Sigmoid colon (tissue), 7 donors: ENCODE results near the gene GRIK4. TPM values are rescaled to one million over a fixed set of nuclear protein-coding genes. Genes with fewer than 3 reads are reported as not detected.

ENCODE experiments used
- DNase-seq: peaks from one replicate; pipeline ENCODE4 v3.0.0-alpha.2; 2019
- H3K27ac ChIP-seq, 4 donors: fragments of 200-600 bp; sonication (generic); one replicate each; pipeline ENCODE4 v1.5.1; 2016 to 2019; ENCODE audit warnings: mild to moderate bottlenecking in 1 of 4
- H3K27me3 ChIP-seq, 3 donors: fragments of 200-600 bp; sonication (generic); one replicate each; pipeline ENCODE4 v1.5.1; 2019; ENCODE audit warnings: mild to moderate bottlenecking in 1 of 3
- H3K36me3 ChIP-seq, 4 donors: fragments of 200-600 bp; sonication (generic); one replicate each; pipeline ENCODE4 v1.5.1; 2016 to 2019
- H3K4me1 ChIP-seq, 4 donors: fragments of 200-600 bp; sonication (generic); one replicate each; pipeline ENCODE4 v1.5.1; 2017 to 2019
- H3K4me3 ChIP-seq, 4 donors: fragments of 200-600 bp; sonication (generic); one replicate each; pipeline ENCODE4 v1.5.1; 2017 to 2019; ENCODE audit warnings: mild to moderate bottlenecking in 2 of 4, moderate library complexity in 1 of 4
- H3K9me3 ChIP-seq, 4 donors: fragments of 200-600 bp in 3 of 4; sonication (generic) in 3 of 4; one replicate each; pipeline versions ENCODE4 v1.5.1 to v1.6.1; 2013 to 2019
- EP300 ChIP-seq, 4 donors: sonication (generic); formaldehyde crosslinking; IDR thresholded peaks; one replicate each; pipeline ENCODE4 v1.6.1; 2017; ENCODE audit warnings: antibody characterized with exemption in 4 of 4
- POLR2A ChIP-seq, 2 donors: fragments of 450-650 bp; IDR thresholded peaks; one replicate each; pipeline ENCODE4 v1.6.1; 2016; ENCODE audit warnings: antibody characterized with exemption in 2 of 2, mild to moderate bottlenecking in 2 of 2, moderate library complexity in 2 of 2
- POLR2AphosphoS5 ChIP-seq, 4 donors: sonication (generic); formaldehyde crosslinking; IDR thresholded peaks; one replicate each; pipeline ENCODE4 v1.6.1; 2017; ENCODE audit warnings: antibody characterized with exemption in 4 of 4
- WGBS, 2 donors: extraction: QIAGEN DNeasy Blood & Tissue Kit; methylation state at CpG; one replicate each; pipeline ENCODE4 v1.1.7; 2013; 5-methylcytosine and 5-hydroxymethylcytosine counted together
- intact Hi-C: fragments of 100-400 bp; cut with DNase I; formaldehyde crosslinking; loops from one replicate; pipeline ENCODE4 v1.15.1; 2023
- polyA plus RNA-seq, 3 donors: library from polyadenylated mRNA; stranded (reverse); fragments of 200-250 nt; gene quantifications; one replicate each; pipeline ENCODE4 v1.2.3, GENCODE V29; 2013
- total RNA-seq, 4 donors: library from RNA; depleted of rRNA; stranded (reverse); fragments of >200 nt; gene quantifications; one replicate each; pipeline ENCODE4 v1.1.0, GENCODE V29; 2016
- TF ChIP-seq, protein P1 (sequence below), 4 experiments: fragments of 450-650 bp in 3 of 4; fragments of 200-600 bp in 1 of 4; IDR thresholded peaks; one replicate each; pipeline ENCODE4 v1.5.1; 2016 to 2019; ENCODE audit warnings: antibody characterized with exemption in 4 of 4, mild to moderate bottlenecking in 3 of 4, moderate library complexity in 2 of 4
- donor health status: healthy with polysubstance abuse.
- donor health status: Bipolar disorder and iron deficiency.
- donor health status: healthy.

The GRIK4 gene
- total and polyA plus RNA-seq, 7 donors = 0.10 to 0.36 (median 0.27) TPM; not detected in 4

DNA sequence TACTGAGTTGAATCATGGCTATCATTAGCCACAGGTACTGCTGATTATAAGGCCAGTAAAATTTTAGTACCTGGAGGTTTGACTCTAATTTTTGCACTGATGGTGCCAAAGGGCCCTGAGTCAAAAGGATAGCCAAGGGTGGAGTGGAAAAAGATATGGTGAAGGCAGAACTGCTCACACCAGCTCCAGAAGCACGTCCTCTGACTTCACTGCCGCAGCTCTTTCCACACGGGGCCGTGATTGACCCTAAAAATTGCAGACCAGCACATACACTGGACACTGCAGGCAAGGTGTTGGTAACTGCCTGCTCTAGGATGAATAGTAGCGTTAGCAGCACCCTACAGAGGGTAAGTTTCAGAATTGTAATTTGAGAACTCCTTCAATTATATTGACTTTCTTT is 25.4 kb upstream of the GRIK4 start:
- H3K36me3 ChIP-seq = peaks cover 12 to 68% (median 26%) of the 10 kb centered on the region in 4 donors

DNA sequence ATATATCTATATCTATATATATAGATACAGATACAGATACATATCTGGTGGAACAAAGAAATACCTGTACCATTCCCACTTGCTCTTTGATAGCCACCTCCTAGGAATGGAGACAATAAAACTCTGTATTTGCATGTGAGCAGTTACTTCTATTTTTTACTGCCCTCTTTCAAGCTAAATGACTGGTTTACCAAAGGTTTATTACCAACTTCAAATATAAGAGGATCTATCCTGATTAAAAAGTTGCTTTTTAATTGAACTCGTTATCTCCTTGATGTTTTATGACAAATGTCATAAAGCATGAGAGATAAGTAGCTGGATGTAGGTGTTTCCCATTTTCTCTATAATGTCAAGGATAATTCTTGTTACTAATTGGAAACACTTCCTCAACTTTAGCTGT is 21.7 kb upstream of the GRIK4 start:
- Histone ChIP-seq H3K4me1 (no peaks in the 10 kb centered on the region), H3K4me3 (no peak overlapping the region), H3K9me3 (no peaks in the 10 kb centered on the region), H3K27ac (no peak overlapping the region), H3K27me3 (no peaks in the 10 kb centered on the region), H3K36me3 (peaks cover 6 to 31% (median 15%) of the 10 kb centered on the region in 4 donors)
- intact Hi-C loops = no loop called here
- no peak for DNase-seq
- TF ChIP-seq, protein P1, sequence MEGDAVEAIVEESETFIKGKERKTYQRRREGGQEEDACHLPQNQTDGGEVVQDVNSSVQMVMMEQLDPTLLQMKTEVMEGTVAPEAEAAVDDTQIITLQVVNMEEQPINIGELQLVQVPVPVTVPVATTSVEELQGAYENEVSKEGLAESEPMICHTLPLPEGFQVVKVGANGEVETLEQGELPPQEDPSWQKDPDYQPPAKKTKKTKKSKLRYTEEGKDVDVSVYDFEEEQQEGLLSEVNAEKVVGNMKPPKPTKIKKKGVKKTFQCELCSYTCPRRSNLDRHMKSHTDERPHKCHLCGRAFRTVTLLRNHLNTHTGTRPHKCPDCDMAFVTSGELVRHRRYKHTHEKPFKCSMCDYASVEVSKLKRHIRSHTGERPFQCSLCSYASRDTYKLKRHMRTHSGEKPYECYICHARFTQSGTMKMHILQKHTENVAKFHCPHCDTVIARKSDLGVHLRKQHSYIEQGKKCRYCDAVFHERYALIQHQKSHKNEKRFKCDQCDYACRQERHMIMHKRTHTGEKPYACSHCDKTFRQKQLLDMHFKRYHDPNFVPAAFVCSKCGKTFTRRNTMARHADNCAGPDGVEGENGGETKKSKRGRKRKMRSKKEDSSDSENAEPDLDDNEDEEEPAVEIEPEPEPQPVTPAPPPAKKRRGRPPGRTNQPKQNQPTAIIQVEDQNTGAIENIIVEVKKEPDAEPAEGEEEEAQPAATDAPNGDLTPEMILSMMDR (IDR thresholded peaks at IDR 0.05) = no peak
- TF ChIP-seq POLR2AphosphoS5 (IDR thresholded peaks at IDR 0.05) (no peak), EP300 (IDR thresholded peaks at IDR 0.05) (no peak), POLR2A (IDR thresholded peaks at IDR 0.05) (no peak)
- 32 to 68% methylated on average over 1 of the region's 1 CpG for WGBS, 2 donors

More for the DNA sequence above, 25.4 kb upstream of the GRIK4 start:
- Histone ChIP-seq H3K4me1 (no peaks in the 10 kb centered on the region), H3K9me3 (no peaks in the 10 kb centered on the region), H3K4me3 (no peak overlapping the region), H3K27me3 (no peaks in the 10 kb centered on the region), H3K27ac (no peak overlapping the region)
- intact Hi-C loops = no loop called here
- TF ChIP-seq, protein P1 (IDR thresholded peaks at IDR 0.05) = no peak
- TF ChIP-seq EP300 (IDR thresholded peaks at IDR 0.05) = no peak
- TF ChIP-seq POLR2AphosphoS5 (IDR thresholded peaks at IDR 0.05) = no peak
- no peak for TF ChIP-seq POLR2A (IDR thresholded peaks at IDR 0.05)
- DNase-seq = no peak
- WGBS, 2 donors = 98% methylated on average over 5 of the region's 5 CpGs

DNA sequence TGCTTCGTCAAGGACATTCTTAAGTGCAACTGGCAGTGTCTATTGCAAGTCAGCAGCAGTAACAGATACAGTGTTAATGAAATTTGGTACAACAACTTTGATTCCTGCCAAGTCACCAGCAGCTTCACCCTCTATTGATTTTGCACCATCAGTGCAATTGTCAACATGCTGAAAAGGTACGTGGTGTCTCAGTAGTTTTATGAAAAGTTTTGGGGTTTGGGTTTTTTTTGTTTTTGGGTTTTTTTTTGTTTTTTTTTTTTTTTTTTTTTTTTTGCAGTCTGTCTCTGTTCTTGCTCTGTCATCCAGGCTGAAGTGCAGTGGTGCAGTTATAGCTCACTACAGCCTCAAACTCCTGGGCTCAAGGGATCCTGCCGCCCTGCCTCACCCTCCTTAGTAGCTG is 19.1 kb upstream of the GRIK4 start:
- peaks cover 0 to 9% (median 0%) of the 10 kb centered on the region in 4 donors for H3K36me3 ChIP-seq
- H3K4me3 ChIP-seq = no peak overlapping the region
- WGBS, 2 donors = 64 to 74% methylated on average over 3 of the region's 3 CpGs
- no peaks in the 10 kb centered on the region for H3K9me3 ChIP-seq
- intact Hi-C loops = no loop called here
- H3K27ac ChIP-seq = no peak overlapping the region
- H3K27me3 ChIP-seq = no peaks in the 10 kb centered on the region
- peaks cover 0 to 5% (median 0%) of the 10 kb centered on the region in 4 donors for H3K4me1 ChIP-seq
- no peak for DNase-seq
- TF ChIP-seq POLR2A (IDR thresholded peaks at IDR 0.05) = no peak
- TF ChIP-seq EP300 (IDR thresholded peaks at IDR 0.05) = no peak
- TF ChIP-seq POLR2AphosphoS5 (IDR thresholded peaks at IDR 0.05) = no peak
- TF ChIP-seq, protein P1 (IDR thresholded peaks at IDR 0.05) = no peak

DNA sequence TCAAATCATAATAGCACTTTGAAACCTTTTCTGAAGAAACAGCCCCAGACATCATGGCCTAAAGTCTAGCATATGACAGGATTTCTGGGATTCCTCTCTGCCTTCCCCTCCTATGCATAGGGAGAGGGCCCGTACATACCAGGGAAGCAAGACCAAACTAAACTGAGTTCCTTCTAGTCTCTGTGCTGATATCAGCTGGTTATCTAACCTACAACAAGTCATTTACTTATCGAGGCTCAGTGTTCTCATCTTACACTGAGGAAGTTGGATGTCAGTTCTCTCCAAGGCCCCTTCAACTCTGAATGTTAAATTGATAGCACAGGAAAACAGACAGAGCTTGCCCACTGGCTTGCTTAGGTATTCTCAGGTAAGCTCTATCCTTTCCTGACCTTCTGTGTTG is 17.0 kb upstream of the GRIK4 start:
- H3K9me3 ChIP-seq = no peaks in the 10 kb centered on the region
- no peak for TF ChIP-seq POLR2A (IDR thresholded peaks at IDR 0.05)
- TF ChIP-seq, protein P1 (IDR thresholded peaks at IDR 0.05) = no peak
- no peak for TF ChIP-seq POLR2AphosphoS5 (IDR thresholded peaks at IDR 0.05)
- TF ChIP-seq EP300 (IDR thresholded peaks at IDR 0.05) = no peak
- peaks cover 0 to 5% (median 0%) of the 10 kb centered on the region in 4 donors for H3K4me1 ChIP-seq
- DNase-seq = no peak
- intact Hi-C loops = no loop called here
- H3K36me3 ChIP-seq = peaks cover 0 to 9% (median 0%) of the 10 kb centered on the region in 4 donors
- no peaks in the 10 kb centered on the region for H3K27me3 ChIP-seq
- 64 to 73% methylated on average over 2 of the region's 2 CpGs for WGBS, 2 donors
- no peak overlapping the region for H3K4me3 ChIP-seq
- no peak overlapping the region for H3K27ac ChIP-seq

DNA sequence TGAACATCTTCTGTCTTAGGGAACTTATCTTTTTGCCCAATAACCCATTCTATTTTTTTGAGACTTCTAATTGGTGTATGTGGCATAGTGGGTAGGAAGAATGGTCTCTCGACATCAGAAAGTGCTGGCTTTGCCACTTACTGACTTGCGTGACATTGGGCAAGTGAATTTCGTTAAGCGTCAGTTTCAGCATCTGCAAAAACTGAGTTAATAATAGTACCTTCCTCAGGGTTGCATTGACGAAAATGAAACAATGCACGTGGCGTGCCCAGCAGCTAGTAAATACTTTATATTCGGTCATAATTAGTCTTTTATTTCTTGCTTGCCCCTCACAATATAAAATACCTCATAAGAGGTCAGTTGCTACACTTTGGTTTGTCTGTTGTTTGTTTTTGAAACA is 12.5 kb upstream of the GRIK4 start:
- no peaks in the 10 kb centered on the region for H3K36me3 ChIP-seq
- 85 to 91% methylated on average over 8 of the region's 8 CpGs for WGBS, 2 donors
- H3K27me3 ChIP-seq = no peaks in the 10 kb centered on the region
- no peak overlapping the region for H3K4me3 ChIP-seq
- intact Hi-C loops = no loop called here
- no peaks in the 10 kb centered on the region for H3K9me3 ChIP-seq
- H3K27ac ChIP-seq = no peak overlapping the region
- TF ChIP-seq EP300 (IDR thresholded peaks at IDR 0.05) (no peak), POLR2A (IDR thresholded peaks at IDR 0.05) (no peak), POLR2AphosphoS5 (IDR thresholded peaks at IDR 0.05) (no peak)
- TF ChIP-seq, protein P1 (IDR thresholded peaks at IDR 0.05) = no peak
- peaks cover 0 to 23% (median 14%) of the 10 kb centered on the region in 4 donors for H3K4me1 ChIP-seq
- no peak for DNase-seq
